HFF-Myc (cell line): ENCODE data around the gene SLC26A8.
"Not testable (repeated sequence)": the region's sequence is repeated elsewhere in the genome, so short reads cannot be mapped to it uniquely, and the experiment has no call there.

Experiments
- DNase-seq: peaks from one replicate; pipeline ENCODE4 v3.0.0-alpha.2; 2011; ENCODE audit warnings: low read depth; ENCODE audit errors: extremely low read depth
- H3K4me3 ChIP-seq: replicated peaks from 2 replicates; pipeline ENCODE4 v1.5.1; 2011; ENCODE audit warnings: low read depth, mild to moderate bottlenecking, control low read depth, low read length
- CTCF ChIP-seq: IDR thresholded peaks from 2 replicates; pipeline ENCODE4 v1.5.1; 2012; ENCODE audit warnings: mild to moderate bottlenecking, low read depth, low read length, control low read depth; ENCODE audit errors: missing control alignments

SLC26A8 gene

GRCh38 chr6:36025260-36025931, 955 bp upstream of the SLC26A8 start:
- TF ChIP-seq CTCF, result no peak
- no peak overlapping the region for H3K4me3 ChIP-seq
- no peak for DNase-seq

GRCh38 chr6:36020154-36020553, 4.3 kb downstream of the SLC26A8 start:
- TF ChIP-seq CTCF, result no peak
- DNase-seq, result no peak
- H3K4me3 ChIP-seq, result no peak overlapping the region

GRCh38 chr6:36019167-36019566, 5.3 kb downstream of the SLC26A8 start:
- no peak for TF ChIP-seq CTCF
- no peak overlapping the region for H3K4me3 ChIP-seq
- DNase-seq, result no peak

- TF ChIP-seq CTCF, result no peak
- no peak overlapping the region for H3K4me3 ChIP-seq
- DNase-seq, result no peak
These were observed 6.1 kb downstream of the SLC26A8 start for GRCh38 chr6:36018339-36018738.

GRCh38 chr6:36015666-36016065, 8.8 kb downstream of the SLC26A8 start:
- TF ChIP-seq CTCF, result no peak
- no peak for DNase-seq
- no peak overlapping the region for H3K4me3 ChIP-seq

GRCh38 chr6:36000451-36000850, 24.0 kb downstream of the SLC26A8 start:
- no peak for TF ChIP-seq CTCF
- no peak for DNase-seq
- no peak overlapping the region for H3K4me3 ChIP-seq

- no peak overlapping the region for H3K4me3 ChIP-seq
- DNase-seq, result no peak
- TF ChIP-seq CTCF, result no peak
These were observed 31.3 kb downstream of the SLC26A8 start for GRCh38 chr6:35993150-35993549.

- DNase-seq, H3K4me3 ChIP-seq: not testable (repeated sequence)
These were observed 36.4 kb downstream of the SLC26A8 start for GRCh38 chr6:35988047-35988446.
